ENCODE data around the gene ACSF2.
"Not testable (repeated sequence)": the region's sequence is repeated elsewhere in the genome, so short reads cannot be mapped to it uniquely, and the experiment has no call there.

The ACSF2 gene

GRCh38 chr17:50470426-50470825 is 44.4 kb downstream of the ACSF2 start:
- peaks cover 23% of the 10 kb centered on the region for H3K27me3 ChIP-seq (ENCODE audit: insufficient read depth, poor library complexity, severe bottlenecking)
- H3K4me3 ChIP-seq (replicated peaks; ENCODE audit: insufficient read depth, low read length), result no peak overlapping the region
- DNase-seq (ENCODE audit: low read depth in 1 of 2, low spot score in 1 of 2), result no peak
- H3K27ac ChIP-seq (replicated peaks), result no peak overlapping the region
- TF ChIP-seq GABPA (IDR thresholded peaks at IDR 0.05; ENCODE audit: low read depth) (no peak), POLR2AphosphoS5 (IDR thresholded peaks at IDR 0.05; ENCODE audit: low read depth) (no peak), SPI1 (IDR thresholded peaks at IDR 0.05; ENCODE audit: borderline replicate concordance, low read depth) (no peak)
- TF ChIP-seq, protein P1, sequence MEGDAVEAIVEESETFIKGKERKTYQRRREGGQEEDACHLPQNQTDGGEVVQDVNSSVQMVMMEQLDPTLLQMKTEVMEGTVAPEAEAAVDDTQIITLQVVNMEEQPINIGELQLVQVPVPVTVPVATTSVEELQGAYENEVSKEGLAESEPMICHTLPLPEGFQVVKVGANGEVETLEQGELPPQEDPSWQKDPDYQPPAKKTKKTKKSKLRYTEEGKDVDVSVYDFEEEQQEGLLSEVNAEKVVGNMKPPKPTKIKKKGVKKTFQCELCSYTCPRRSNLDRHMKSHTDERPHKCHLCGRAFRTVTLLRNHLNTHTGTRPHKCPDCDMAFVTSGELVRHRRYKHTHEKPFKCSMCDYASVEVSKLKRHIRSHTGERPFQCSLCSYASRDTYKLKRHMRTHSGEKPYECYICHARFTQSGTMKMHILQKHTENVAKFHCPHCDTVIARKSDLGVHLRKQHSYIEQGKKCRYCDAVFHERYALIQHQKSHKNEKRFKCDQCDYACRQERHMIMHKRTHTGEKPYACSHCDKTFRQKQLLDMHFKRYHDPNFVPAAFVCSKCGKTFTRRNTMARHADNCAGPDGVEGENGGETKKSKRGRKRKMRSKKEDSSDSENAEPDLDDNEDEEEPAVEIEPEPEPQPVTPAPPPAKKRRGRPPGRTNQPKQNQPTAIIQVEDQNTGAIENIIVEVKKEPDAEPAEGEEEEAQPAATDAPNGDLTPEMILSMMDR (IDR thresholded peaks at IDR 0.05; ENCODE audit: insufficient read depth, low read length), result no peak
- TF ChIP-seq, protein P2, sequence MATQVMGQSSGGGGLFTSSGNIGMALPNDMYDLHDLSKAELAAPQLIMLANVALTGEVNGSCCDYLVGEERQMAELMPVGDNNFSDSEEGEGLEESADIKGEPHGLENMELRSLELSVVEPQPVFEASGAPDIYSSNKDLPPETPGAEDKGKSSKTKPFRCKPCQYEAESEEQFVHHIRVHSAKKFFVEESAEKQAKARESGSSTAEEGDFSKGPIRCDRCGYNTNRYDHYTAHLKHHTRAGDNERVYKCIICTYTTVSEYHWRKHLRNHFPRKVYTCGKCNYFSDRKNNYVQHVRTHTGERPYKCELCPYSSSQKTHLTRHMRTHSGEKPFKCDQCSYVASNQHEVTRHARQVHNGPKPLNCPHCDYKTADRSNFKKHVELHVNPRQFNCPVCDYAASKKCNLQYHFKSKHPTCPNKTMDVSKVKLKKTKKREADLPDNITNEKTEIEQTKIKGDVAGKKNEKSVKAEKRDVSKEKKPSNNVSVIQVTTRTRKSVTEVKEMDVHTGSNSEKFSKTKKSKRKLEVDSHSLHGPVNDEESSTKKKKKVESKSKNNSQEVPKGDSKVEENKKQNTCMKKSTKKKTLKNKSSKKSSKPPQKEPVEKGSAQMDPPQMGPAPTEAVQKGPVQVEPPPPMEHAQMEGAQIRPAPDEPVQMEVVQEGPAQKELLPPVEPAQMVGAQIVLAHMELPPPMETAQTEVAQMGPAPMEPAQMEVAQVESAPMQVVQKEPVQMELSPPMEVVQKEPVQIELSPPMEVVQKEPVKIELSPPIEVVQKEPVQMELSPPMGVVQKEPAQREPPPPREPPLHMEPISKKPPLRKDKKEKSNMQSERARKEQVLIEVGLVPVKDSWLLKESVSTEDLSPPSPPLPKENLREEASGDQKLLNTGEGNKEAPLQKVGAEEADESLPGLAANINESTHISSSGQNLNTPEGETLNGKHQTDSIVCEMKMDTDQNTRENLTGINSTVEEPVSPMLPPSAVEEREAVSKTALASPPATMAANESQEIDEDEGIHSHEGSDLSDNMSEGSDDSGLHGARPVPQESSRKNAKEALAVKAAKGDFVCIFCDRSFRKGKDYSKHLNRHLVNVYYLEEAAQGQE (IDR thresholded peaks at IDR 0.05; ENCODE audit: insufficient replicate concordance, low read depth), result no peak

GRCh38 chr17:50471009-50471905 is 45.2 kb downstream of the ACSF2 start:
- DNase-seq (ENCODE audit: low read depth in 1 of 2, low spot score in 1 of 2), result peak in 1 of 2 experiments; percentile 37
- H3K4me3 ChIP-seq (replicated peaks; ENCODE audit: insufficient read depth, low read length), result no peak overlapping the region
- TF ChIP-seq POLR2AphosphoS5 (IDR thresholded peaks at IDR 0.05; ENCODE audit: low read depth), result no peak
- TF ChIP-seq GABPA (IDR thresholded peaks at IDR 0.05; ENCODE audit: low read depth), result no peak
- peak; percentile 56; the same call in 1 of the 2 replicates for TF ChIP-seq SPI1 (IDR thresholded peaks at IDR 0.05; ENCODE audit: borderline replicate concordance, low read depth)
- TF ChIP-seq, protein P1 (IDR thresholded peaks at IDR 0.05; ENCODE audit: insufficient read depth, low read length), result no peak
- TF ChIP-seq, protein P2 (IDR thresholded peaks at IDR 0.05; ENCODE audit: insufficient replicate concordance, low read depth), result no peak
- H3K27ac ChIP-seq (replicated peaks), result no peak overlapping the region
- peaks cover 23% of the 10 kb centered on the region for H3K27me3 ChIP-seq (ENCODE audit: insufficient read depth, poor library complexity, severe bottlenecking)

- DNase-seq (ENCODE audit: low read depth in 1 of 2, low spot score in 1 of 2), result no peak
- no peak overlapping the region for H3K27ac ChIP-seq (replicated peaks)
- H3K4me3 ChIP-seq (replicated peaks; ENCODE audit: insufficient read depth, low read length), result no peak overlapping the region
- H3K27me3 ChIP-seq (ENCODE audit: insufficient read depth, poor library complexity, severe bottlenecking), result peaks cover 23% of the 10 kb centered on the region
- TF ChIP-seq GABPA (IDR thresholded peaks at IDR 0.05; ENCODE audit: low read depth), result no peak
- TF ChIP-seq, protein P1 (IDR thresholded peaks at IDR 0.05; ENCODE audit: insufficient read depth, low read length), result no peak
- no peak for TF ChIP-seq SPI1 (IDR thresholded peaks at IDR 0.05; ENCODE audit: borderline replicate concordance, low read depth)
- TF ChIP-seq, protein P2 (IDR thresholded peaks at IDR 0.05; ENCODE audit: insufficient replicate concordance, low read depth), result no peak
- TF ChIP-seq POLR2AphosphoS5 (IDR thresholded peaks at IDR 0.05; ENCODE audit: low read depth), result no peak
These were observed 46.3 kb downstream of the ACSF2 start for GRCh38 chr17:50472286-50472685.

- not testable (repeated sequence) for H3K27ac ChIP-seq (replicated peaks); DNase-seq (ENCODE audit: low read depth in 1 of 2, low spot score in 1 of 2); H3K4me3 ChIP-seq (replicated peaks; ENCODE audit: insufficient read depth, low read length)
- H3K27me3 ChIP-seq (ENCODE audit: insufficient read depth, poor library complexity, severe bottlenecking), result peaks cover 21% of the 10 kb centered on the region
These were observed 46.7 kb downstream of the ACSF2 start for GRCh38 chr17:50472761-50473161.
